ENCODE data around the gene TBC1D10B.
"Not testable (repeated sequence)": the region's sequence is repeated elsewhere in the genome, so short reads cannot be mapped to it uniquely, and the experiment has no call there.

Gene TBC1D10B

DNA sequence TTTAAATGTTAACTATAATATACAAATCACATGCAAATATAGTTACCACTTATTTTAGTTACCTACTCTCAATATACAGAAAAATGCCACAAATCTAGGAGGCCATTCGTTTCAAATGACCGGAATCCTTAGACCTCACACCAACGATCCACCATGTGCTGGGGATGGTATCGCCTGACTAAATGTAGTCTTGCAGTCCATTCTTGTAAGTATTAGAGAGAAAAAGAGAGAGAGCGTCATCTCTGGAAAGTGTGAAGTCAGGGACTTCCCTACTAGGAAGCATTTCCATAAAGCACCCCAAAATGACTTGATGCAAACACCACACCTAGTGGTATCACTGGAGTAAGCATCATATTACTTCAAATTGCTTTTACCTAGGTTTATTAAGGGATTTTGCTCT, 61.0 kb downstream of the TBC1D10B start:
- H3K36me3 ChIP-seq (ENCODE audit: control insufficient read depth in 2 of 2, insufficient read depth in 1 of 2, low read length in 2 of 2); H3K27ac ChIP-seq (ENCODE audit: extremely low read depth, low read depth, low read length); H3K9me3 ChIP-seq (ENCODE audit: control insufficient read depth, insufficient read depth, low read depth, low read length); H3K4me3 ChIP-seq (ENCODE audit: low read depth, low read length); POLR2A ChIA-PET; H3K4me1 ChIP-seq (ENCODE audit: control insufficient read depth, insufficient read depth, low read length); CTCF ChIA-PET: not testable (repeated sequence)
- TF ChIP-seq ZNF596 (tag by site-specific recombination; IDR thresholded peaks at IDR 0.05) = peak; percentile 74
- TF ChIP-seq, protein P1, sequence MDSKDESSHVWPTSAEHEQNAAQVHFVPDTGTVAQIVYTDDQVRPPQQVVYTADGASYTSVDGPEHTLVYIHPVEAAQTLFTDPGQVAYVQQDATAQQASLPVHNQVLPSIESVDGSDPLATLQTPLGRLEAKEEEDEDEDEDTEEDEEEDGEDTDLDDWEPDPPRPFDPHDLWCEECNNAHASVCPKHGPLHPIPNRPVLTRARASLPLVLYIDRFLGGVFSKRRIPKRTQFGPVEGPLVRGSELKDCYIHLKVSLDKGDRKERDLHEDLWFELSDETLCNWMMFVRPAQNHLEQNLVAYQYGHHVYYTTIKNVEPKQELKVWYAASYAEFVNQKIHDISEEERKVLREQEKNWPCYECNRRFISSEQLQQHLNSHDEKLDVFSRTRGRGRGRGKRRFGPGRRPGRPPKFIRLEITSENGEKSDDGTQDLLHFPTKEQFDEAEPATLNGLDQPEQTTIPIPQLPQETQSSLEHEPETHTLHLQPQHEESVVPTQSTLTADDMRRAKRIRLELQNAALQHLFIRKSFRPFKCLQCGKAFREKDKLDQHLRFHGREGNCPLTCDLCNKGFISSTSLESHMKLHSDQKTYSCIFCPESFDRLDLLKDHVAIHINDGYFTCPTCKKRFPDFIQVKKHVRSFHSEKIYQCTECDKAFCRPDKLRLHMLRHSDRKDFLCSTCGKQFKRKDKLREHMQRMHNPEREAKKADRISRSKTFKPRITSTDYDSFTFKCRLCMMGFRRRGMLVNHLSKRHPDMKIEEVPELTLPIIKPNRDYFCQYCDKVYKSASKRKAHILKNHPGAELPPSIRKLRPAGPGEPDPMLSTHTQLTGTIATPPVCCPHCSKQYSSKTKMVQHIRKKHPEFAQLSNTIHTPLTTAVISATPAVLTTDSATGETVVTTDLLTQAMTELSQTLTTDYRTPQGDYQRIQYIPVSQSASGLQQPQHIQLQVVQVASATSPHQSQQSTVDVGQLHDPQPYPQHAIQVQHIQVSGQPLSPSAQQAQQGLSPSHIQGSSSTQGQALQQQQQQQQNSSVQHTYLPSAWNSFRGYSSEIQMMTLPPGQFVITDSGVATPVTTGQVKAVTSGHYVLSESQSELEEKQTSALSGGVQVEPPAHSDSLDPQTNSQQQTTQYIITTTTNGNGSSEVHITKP (tag by site-specific recombination; IDR thresholded peaks at IDR 0.05) = peak; percentile 47
